ENCODE data around the gene SLC41A2.

Gene SLC41A2

GRCh38 chr12:104929368-104929767 is 28.7 kb downstream of the SLC41A2 start:
- DNase-seq (ENCODE audit: low read depth), result no peak
- no peak for TF ChIP-seq CTCF (conservative IDR thresholded peaks at IDR 0.05; ENCODE audit: low read depth, low read length)
- no peak overlapping the region for H3K4me3 ChIP-seq (ENCODE audit: low read depth, low read length)

GRCh38 chr12:104928036-104928745 is 29.9 kb downstream of the SLC41A2 start:
- TF ChIP-seq CTCF (conservative IDR thresholded peaks at IDR 0.05; ENCODE audit: low read depth, low read length), result no peak
- no peak for DNase-seq (ENCODE audit: low read depth)
- no peak overlapping the region for H3K4me3 ChIP-seq (ENCODE audit: low read depth, low read length)

- no peak for DNase-seq (ENCODE audit: low read depth)
- no peak overlapping the region for H3K4me3 ChIP-seq (ENCODE audit: low read depth, low read length)
- no peak for TF ChIP-seq CTCF (conservative IDR thresholded peaks at IDR 0.05; ENCODE audit: low read depth, low read length)
These were observed 32.6 kb downstream of the SLC41A2 start for GRCh38 chr12:104925501-104925900.

GRCh38 chr12:104921340-104921739 is 36.8 kb downstream of the SLC41A2 start:
- DNase-seq (ENCODE audit: low read depth), result no peak
- H3K4me3 ChIP-seq (ENCODE audit: low read depth, low read length), result no peak overlapping the region
- TF ChIP-seq CTCF (conservative IDR thresholded peaks at IDR 0.05; ENCODE audit: low read depth, low read length), result no peak

- TF ChIP-seq CTCF (conservative IDR thresholded peaks at IDR 0.05; ENCODE audit: low read depth, low read length), result no peak
- H3K4me3 ChIP-seq (ENCODE audit: low read depth, low read length), result no peak overlapping the region
- no peak for DNase-seq (ENCODE audit: low read depth)
These were observed 46.1 kb downstream of the SLC41A2 start for GRCh38 chr12:104911942-104912341.

GRCh38 chr12:104910196-104910840 is 47.8 kb downstream of the SLC41A2 start:
- no peak for TF ChIP-seq CTCF (conservative IDR thresholded peaks at IDR 0.05; ENCODE audit: low read depth, low read length)
- DNase-seq (ENCODE audit: low read depth), result peak; percentile 48
- no peak overlapping the region for H3K4me3 ChIP-seq (ENCODE audit: low read depth, low read length)

- TF ChIP-seq CTCF (conservative IDR thresholded peaks at IDR 0.05; ENCODE audit: low read depth, low read length), result no peak
- no peak overlapping the region for H3K4me3 ChIP-seq (ENCODE audit: low read depth, low read length)
- peak; percentile 74 for DNase-seq (ENCODE audit: low read depth)
These were observed 48.3 kb downstream of the SLC41A2 start for GRCh38 chr12:104909761-104910160.
